HG02610 (cell line): ENCODE results near the gene RAB23.

ENCODE experiments used
- ATAC-seq: cut with Tn5 transposase; IDR thresholded peaks from one replicate; pipeline ENCODE4 v1.9.1; 2021; ENCODE audit warnings: mild to moderate bottlenecking, moderate library complexity; ENCODE audit not compliant: unreplicated experiment

Gene RAB23

DNA sequence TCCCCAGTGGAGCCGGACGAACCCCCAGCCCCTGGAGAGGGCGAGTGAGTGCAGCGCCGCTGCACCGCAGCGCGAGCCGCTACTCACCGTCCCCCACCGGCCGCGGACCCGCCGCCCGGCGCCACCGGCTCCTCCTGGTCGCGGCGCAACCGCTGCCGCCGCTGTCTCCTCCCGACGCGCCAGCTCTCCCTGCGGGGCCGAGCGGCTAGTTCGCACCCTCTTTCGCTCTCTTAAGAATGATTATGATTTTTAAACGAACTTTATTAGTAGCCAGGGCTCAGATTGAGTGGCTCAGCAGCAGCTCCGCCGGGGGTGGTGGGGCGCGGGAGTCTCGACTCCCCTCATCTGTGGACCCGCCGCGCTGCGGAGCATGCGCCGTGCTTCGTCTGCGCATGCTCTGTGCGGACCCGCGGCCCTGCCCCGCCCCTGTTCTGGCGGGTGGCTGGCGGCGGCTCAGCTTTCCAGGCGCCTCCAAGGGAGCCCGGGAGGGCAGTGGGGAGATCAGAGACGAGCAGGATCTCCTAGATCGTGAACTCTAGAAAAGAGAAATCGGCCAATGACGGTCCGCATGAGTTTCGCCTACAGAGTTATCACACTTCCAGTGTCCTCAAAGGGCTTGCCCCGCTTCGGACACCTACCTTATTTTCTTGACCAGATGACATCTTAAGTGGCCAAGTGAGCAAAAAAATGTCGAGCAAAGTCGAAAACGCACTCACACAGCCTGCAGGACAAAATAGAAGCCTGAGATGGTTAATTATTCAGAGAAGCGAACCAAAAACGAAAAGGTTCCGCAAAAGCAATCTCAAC is at the start of gene RAB23:
TSS of gene RAB23 (minus strand) at position 372 of the 807 bp plus-strand sequence. CDS start 11,927 bp downstream, outside the sequence.
- ATAC-seq, result peak; percentile 87

- no peak for ATAC-seq
These were observed 46.2 kb upstream of the RAB23 start for GRCh38 chr6:57268294-57268640.

DNA sequence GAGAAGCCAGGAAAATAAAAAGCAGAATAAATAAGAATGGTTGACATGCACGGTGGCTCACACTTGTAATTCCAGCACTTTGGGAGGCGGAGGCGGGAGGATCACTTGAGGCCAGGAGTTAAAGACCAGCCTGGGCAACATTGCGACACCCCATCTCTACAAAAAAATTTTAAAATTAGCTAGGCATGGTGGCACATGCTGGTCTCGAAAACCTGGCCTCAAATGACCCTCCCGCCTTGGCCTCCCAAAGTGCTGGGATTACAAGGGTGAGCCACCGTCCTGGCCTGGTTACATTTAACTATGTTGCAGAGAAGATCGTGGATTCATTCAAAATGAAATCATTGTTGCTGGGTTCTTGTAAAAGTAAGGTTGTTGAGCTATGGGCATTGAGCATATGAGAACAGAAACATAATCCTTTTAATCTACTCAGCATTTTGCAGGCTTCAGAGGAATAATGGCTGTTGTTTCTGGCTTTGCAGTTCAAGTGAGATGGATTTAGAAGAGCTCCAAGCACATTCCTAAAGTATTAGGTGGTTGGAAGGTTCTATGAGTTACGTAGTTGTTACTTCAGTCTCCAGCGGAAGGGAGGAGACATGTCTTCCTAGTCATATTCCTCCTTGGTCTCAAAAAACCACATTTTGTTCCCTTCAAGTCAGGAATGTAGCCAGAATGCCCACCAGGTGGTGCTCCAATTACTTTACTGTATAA is 45.6 kb upstream of the RAB23 start:
- ATAC-seq, result no peak

DNA sequence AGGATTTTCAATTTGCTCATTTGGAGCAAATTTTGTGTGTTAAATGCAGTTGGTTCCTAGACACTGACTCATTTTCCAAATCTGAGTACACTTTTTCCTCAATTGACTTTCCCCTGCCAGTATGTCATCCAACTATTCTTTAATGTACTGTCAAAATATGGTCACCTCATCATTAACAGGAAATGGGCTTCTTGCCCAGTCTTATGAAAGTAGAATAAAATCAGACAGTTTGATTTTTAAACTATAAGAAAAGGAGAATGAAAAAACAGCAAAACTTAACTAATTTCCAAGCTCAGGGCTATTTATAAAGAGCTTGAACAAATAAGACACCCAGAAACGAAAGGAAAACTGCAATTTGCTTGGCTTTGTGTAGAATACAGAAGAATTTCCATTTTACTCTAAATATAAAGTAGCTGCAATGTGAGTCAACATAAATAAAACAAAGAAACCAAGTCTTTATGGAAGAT is 43.7 kb upstream of the RAB23 start:
- ATAC-seq, result no peak

DNA sequence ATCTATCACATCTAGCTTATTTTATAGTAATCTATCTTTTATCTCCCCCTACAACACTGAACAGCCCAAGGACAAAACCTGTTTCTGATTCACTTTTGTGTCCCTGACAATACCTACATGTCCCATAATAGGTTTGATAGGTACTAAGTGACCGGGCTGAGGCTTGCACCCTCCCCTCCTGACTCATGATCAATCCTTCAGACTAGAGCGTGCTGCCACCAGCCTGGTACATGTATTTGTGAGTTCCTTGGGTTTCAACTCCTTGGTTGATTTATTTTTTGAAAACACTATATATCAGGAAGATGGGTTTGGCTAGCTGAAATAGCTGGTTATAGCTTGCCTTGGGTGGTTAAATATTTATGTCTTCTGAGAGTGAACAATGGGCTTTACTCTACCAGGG is 41.6 kb upstream of the RAB23 start:
- no peak for ATAC-seq

DNA sequence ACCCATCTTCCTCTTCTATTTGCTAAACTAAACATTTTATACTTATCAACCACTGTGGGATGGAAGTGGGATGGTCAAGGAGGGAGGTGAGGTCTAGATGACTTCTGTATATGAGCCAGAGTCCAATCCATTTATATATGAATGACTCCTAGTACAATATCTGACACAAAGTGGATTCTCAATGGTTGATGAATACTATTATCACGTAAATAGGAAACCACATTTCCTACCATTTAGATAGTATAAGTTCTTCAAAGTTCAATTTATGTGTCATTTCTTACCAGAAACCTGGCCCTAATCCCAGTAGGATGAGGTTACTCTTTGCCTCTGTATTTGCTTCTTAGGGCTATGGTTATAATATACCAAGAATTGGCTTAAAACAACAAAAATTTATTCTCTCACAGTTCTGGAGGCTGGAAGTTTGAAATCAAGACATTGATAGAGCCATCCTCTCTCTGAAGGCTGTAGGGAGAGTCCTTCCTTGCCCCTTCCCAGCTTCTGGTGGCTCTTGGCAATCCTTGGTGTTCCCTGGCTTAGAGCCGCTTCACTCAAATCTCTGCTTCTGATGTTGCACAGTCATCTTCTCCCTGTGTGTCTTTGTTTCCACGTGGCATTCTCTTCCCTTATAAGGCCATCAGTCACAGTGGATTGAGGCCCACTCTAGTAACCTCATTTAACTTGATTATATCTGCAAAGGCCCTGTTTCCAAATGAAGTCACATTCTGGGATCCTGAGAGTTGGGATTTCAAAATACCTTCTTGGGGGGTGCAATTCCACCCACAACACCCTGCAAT is 41.0 kb upstream of the RAB23 start:
- no peak for ATAC-seq

- ATAC-seq, result no peak
These were observed 40.4 kb upstream of the RAB23 start for GRCh38 chr6:57262488-57262887.

- ATAC-seq, result no peak
These were observed 39.8 kb upstream of the RAB23 start for GRCh38 chr6:57261926-57262325.

DNA sequence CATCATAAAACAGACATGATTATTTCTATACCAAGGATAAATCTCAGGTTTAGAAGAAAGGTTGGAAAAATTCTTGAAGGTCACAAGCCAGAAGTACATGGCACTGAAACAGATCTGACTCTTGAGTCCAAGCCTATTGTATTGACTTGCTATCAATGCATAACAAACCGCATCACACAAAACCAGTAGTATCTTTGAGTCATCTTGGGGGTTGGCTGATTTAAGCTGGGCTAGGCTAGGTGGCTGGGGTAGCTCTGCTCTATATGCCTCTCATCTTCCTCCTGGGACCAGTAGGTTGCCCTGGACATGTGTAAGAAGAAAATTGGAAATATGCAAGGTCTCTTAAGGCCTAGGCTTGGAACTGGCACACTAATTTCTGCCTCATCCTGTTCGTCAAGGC is 37.0 kb upstream of the RAB23 start:
- ATAC-seq, result no peak

DNA sequence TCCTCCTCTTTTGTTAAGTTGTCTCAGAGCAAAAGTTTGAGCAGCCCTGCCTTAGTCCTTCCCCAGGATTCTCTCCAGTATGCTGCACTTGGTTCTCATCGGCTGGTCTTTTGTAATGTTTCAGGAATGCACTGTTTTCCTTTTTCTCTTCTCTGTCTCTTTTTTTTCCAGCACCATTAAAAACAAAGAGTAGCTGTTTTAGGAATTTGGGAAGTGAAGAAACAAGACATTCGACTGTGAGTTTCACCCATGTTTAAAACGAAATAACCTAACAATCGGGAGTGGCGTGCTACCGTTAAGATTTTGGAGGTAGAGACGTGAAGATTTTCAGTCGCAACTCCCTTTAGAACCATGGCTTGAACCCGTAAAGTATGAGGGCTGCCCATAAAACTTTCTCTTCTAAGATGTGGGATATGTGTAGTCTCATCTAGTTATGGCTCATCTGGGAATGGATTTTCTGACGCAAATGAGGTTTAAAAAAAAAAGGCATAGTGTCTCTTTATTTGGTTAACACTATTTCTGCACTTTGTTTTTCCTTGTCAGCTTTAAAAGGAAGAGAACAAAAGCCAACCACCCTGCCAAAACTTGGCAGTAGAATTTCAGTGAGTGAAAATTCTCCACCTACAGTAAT is 35.9 kb upstream of the RAB23 start:
- ATAC-seq, result no peak

- no peak for ATAC-seq
These were observed 34.4 kb upstream of the RAB23 start for GRCh38 chr6:57256541-57256940.

- ATAC-seq, result no peak
These were observed 33.5 kb upstream of the RAB23 start for GRCh38 chr6:57255451-57256169.

DNA sequence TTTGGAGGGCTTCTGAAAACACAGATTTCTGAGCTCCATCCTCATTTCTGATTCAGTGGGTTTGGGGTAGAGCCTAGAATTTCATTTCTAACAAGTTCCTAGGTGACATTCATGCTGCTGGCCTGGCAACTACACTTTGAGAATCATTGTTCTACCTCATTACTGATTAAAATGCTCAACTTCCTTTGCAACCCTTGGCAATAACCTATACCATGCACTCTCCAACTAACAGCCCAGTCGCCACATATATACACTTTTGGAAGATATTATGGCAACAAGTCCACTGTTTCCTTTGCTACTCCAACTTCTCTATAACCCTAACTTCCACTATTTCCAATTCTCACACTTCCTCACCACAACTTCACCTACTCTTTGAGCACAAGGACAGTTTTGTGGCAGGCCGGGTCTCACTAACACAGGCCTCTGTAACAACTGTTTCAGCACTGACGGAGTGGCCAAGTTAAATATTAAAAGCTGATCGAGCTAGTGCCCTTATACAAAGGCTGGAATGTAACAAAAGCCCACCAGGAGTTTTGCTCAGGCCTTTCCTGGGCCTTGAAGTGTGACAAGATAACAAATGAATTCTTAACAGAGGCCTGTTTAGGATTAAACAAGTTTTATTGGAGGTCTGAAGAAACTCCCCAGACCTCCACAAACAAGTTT is 32.1 kb upstream of the RAB23 start:
- ATAC-seq, result no peak

- no peak for ATAC-seq
These were observed 30.9 kb upstream of the RAB23 start for GRCh38 chr6:57252975-57253374.

DNA sequence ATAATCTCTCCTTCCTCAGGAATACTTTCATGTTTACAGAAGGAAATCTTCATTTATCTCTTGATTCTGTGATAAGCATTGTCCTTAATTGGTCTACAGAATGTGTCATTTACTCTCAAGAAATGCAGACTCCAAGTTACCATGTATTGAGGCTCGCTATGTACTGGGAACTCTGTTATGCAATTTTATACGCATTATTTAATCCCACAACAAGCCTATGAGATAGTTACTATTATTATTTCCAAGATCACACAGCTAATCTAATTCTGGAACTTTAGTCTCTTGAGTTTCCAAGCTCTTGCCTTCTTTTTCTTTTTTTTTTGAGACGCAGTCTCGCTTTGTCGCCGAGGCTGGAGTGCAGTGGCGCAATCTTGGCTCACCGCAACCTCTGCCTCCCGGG is 30.0 kb upstream of the RAB23 start:
- ATAC-seq, result no peak

DNA sequence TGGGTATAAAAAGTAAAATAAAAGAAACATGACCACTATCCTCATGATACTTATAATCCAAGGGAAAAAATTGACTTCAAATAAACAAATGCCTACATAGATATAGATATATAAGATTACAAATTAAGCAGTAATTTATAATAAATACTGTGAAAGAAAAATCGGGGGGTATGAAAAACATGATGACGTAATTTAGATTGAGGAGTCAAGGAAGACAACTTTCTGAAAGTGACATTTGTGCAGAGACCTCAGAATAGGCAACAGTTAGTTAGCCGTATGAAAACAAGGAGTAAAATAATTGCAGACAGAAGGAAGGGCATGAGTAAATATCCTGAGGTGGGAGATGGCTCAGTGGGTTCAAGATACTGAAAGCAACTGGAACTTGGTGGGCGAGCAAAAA is 28.2 kb upstream of the RAB23 start:
- ATAC-seq, result no peak

DNA sequence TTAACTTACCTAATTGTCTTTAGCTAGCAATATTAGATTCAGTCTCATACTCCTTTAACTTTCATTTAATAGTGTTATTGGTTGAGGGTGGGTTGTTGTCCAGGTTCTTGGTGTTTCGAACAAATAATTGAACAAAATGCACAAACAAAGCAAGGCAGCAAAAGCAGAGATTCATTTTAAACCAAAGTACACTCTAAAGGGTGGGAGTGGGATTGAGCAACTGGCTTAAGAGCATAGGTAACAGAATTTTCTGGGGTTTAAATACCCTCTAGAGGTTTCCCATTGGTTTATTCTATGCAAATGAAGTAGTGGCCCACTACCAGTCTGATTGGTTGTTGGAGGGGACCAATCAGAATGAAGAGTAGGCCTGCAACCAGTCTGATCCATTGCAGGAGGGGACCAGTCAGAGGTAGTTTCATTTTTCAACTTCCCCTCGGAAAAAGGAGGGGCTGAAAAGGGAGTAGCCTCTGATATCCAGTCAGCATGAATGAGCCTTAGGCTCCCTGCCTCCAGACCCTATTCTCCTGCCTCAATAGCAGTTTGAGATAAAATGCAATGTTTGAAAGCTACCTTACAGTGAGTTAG is 26.3 kb upstream of the RAB23 start:
- ATAC-seq, result no peak

DNA sequence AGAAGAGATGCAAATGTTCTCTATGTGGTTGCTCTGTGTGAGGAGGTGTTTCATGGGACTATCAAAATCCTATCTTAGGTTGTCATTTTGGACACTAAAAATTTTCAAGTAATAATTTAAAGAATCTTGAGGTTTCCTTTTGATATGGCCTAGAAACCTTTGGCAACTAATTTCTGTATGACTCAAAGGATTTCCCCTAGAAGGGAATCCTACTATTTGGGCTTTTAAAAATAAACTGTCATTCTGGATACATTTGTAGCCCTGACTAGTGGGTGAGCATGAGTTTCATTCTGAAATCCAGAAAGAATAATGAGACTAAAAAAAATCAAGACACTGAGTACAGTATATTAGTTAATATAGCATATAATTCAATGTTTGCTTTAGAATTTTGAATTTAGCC is 25.5 kb upstream of the RAB23 start:
- no peak for ATAC-seq

DNA sequence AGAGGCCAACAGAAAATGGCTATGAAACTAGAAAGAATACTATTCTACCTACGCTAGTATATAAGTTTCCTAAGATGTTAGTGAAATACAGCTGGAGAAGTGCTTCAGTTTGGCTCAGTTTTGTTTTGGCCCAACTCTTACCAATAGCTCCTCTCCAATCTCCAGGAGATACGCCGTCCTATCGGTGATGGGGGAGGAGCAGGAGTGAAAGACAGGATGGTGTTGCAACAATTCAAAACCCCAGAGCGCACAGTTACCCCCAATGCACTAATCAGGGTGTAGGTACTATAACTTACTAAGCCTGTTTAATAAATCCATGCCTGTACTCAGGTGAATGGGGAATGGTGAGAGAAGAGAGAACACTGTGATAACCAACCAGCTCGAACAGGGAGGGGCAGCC is 24.2 kb upstream of the RAB23 start:
- no peak for ATAC-seq

DNA sequence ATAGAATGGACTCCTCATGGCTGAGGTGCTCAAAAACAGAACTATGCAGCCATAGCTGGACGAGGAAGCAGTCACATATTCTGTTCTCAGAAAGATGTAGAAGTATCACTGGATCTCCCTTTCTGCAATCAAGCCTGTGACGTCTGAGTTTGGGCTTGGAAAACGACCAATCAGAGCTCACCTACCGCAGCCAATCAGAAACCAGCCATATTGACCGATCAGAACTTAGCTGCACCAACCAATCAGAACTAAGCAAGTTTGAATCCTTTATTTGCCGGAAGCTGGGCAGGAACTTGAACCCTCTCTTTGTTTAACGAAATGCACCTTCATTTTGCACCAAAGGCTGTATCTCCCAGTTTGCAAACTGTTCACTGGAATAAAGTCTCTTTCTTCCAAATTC is 21.8 kb upstream of the RAB23 start:
- ATAC-seq, result no peak
